T47D (cell line): Measurements from ENCODE around the gene DEGS2.

Experiments used
- DNase-seq, 2 experiments: peaks; one replicate each; pipeline versions ENCODE4 v3.0.0 to v3.0.0-alpha.2; 2011 to 2012; ENCODE audit warnings: low read depth in 1 of 2, low spot score in 1 of 2
- JUND ChIP-seq: IDR thresholded peaks from 2 replicates; pipeline ENCODE4 v1.6.1; 2012; ENCODE audit warnings: low read depth
- in situ Hi-C: cut with HindIII; loops from 2 replicates; pipeline ENCODE4 v1.10.0; 2016; ENCODE audit warnings: low sequenced_read_pairs, low pct_unique_long_range_greater_than_20kb

Gene DEGS2

DNA sequence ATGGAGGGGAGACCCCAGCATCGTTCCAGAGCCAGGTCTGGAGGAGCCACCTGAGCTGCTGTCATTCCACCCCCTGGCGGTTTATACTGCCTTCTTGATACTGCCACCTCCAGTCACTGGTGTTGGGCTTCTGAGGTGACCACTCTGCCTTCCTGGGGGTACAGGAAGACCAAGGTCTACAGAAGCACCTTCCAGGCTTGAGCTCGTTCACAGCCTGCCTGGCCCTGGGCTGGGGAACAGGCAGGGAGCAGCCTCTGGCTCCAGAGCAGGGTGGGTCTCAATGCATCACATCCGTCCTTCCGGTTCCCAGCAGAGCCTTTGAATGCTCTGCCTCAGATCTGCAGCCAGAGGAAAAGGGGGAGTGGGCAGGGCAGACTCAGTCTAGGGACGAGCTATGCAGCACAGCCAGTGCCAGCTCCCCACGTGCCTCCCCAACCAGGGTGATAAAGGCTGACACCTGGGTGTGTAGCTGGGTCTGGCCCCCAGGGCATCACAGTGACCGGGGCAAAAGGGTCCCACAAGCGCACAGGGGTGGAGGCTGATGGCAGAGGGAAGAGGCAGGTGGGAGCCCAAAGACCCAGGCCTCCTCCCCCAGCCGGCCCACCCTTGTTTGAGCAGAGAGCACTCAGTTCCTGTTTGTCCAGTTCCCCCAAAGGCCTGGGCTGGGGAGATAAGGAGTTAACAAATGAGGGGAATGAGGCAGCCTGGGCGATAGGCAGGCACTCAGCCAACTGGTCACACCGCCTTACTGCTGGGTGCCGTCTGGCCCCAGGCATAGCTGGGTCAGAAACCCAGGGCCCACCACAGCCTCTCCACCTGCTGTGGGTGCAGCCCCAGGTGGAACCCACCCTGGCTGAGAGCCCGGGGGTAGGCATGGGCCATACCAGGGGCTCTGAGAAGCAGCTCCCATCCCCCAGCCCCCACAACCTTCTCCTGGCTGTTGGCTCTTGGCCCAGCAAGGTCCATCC, 17.1 kb downstream of the DEGS2 start:
- in situ Hi-C loops = no loop called here
- TF ChIP-seq JUND = no peak
- DNase-seq = no peak

DNA sequence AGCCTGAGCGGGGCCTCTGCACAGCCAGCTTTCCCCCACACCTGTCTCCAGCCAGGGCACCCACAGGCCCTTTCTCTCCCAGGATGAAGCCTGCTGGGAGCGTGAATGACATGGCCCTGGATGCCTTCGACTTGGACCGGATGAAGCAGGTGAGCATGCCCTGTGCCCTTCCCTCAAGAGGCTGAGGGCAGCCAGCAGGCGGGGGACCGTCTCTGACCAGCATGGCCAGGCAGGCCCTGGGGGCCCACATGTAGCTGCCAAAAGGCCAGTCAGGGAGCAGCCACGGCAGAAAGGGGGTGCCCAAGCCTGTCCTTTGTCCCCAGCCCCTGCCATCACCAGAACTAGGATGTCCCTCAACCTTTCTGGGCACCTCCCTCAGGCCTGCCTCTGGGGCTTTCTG, 18.3 kb downstream of the DEGS2 start:
- no peak for TF ChIP-seq JUND
- in situ Hi-C loops = no loop called here
- DNase-seq = no peak

DNA sequence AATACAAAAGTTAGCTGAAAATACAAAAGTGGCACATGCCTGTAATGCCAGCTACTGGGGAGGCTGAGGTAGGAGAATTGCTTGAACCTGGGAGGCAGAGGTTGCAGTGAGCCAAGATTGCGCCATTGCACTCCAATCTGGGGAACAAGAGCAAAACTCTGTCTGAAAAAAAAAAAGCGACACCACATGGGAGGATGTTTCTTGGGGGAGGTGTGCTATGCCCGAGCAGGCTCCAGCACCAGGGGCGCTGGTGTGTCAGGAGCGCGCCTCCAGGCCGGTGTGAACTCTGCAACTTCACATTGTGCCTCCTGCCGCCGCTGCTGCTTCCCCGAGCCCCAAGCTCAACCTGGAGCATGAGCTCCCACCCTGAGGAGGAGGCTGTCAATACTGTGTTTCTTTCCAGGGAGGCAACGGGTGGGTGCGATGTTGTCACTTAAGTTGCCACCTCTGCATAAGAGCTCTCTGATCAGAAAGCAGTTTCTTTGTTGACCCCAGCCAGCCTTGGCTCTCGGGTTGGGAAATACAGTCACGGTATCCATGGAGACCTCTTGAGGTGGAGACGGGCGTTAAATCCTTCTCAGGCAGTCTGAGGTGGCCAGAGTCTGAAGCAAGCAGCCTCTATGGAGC, 18.9 kb downstream of the DEGS2 start:
- TF ChIP-seq JUND = no peak
- DNase-seq = no peak
- in situ Hi-C loops = no loop called here

DNA sequence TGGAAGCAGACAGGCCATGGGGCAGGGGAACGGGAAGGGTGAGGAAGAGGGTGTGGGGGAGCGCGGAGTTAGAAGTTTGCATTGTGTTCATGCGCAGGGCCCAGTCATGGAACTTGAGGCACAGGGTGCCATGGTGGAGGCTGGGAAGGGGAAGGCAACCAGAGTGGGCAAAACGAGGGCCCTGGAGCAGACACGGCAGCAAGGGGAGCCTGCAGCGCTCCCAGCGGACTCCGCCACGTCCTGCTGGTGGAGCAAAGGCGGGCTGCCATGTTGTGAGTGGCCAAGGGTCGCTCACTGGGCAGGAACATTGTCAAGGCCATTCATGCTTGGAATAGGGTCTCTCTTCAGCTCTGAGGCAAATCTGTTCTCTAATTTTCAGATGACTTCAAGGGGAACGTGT, 20.5 kb downstream of the DEGS2 start:
- no peak for DNase-seq
- in situ Hi-C loops = no loop called here
- no peak for TF ChIP-seq JUND

DNA sequence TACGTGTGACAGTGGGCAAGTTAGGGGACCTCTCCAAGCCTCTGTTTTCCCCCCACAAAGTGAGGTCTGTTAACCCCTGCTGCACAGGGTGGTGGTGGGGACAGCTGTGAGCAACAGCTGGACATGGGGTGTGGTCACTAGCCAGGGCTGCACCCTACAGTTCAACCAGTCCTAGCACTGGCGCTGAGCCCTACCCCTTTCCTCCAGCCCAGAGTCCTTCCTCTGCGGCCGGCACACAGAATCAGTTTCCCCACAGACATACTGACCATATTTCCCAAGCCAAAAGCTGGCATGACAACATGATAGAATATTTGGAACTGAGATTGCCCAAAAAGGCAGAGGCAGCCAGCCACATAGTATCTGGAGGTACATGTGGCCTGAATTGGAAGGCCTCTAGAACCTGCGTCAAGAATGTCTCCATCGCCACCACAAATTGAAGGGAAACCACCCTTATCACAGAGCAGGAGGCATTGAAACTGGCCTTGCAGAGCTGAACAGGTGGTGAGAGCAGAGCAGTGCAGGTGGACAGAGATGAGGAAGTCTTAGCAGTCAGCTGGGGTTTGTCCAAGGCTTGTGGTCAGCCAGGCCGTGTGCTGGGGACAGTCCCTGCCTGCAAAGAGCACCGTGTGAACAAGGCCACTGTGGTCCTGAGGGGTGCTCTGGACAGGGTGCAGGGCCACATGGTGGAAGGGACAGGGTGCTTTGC, 21.2 kb downstream of the DEGS2 start:
- in situ Hi-C loops = no loop called here
- no peak for TF ChIP-seq JUND
- DNase-seq = peak in 1 of 2 experiments; percentile 53

DNA sequence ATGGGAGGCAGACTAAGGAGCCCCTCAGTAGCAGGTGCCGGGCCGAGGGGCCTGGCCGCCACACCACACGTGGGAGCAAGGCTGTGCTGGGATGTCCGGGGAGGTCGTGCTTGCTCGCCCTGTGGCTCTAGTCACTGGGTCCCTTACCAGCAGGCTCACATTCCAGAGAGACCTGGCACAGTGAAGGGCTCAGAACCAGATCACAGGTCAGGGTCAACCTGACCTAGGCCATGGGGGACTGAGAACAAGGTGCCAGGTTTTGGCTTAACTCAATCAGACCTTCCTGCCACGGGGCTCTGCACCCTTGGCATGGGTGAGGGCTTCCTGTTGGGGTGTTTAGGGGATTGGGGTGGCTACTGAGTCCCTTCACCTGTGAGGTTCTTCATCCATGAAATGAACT, 22.3 kb downstream of the DEGS2 start:
- TF ChIP-seq JUND = no peak; the same call in 1 of the 2 replicates
- in situ Hi-C loops = no loop called here
- DNase-seq = peak in 1 of 2 experiments; percentile 81

DNA sequence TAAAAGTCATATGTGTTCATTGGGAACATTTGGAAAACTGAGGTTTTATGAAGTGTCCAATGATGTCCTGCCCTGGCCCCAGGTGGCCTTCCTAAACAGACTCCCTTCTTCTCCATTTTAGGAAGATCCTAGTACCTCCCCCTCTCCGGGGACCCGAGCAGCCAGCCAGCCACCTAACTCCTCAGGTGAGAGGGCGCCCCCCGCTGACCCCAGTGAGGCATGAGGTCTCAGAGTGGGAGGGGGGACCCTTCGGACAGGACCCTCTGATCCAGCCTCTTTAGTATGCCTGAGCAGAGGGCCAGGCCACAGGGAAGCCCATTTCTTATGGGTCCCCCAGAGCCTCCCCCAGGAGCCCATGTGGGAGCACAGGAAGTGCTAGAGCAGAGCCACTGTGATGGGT, 23.7 kb downstream of the DEGS2 start:
- TF ChIP-seq JUND = no peak
- DNase-seq = no peak
- in situ Hi-C loops = no loop called here

DNA sequence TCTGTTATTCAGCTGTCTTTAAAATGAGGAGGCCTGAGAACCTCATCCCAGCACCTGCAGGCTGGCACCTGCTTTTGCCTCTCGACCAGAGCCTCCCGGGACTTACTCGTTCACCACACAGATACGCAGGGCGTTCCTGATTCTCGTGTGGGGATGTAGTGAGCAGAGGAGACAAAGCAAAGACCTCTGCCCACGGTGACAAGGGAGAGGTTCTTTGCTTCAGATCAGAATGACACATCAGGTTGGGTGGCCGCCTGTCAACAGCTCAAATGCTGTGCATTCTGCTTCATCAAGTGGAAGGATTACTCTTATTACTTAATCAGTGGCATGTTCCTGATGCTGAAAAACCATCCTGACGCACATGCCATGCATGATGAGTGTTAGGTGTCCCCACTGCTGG, 24.4 kb downstream of the DEGS2 start:
- in situ Hi-C loops = no loop called here
- no peak for TF ChIP-seq JUND
- no peak for DNase-seq

DNA sequence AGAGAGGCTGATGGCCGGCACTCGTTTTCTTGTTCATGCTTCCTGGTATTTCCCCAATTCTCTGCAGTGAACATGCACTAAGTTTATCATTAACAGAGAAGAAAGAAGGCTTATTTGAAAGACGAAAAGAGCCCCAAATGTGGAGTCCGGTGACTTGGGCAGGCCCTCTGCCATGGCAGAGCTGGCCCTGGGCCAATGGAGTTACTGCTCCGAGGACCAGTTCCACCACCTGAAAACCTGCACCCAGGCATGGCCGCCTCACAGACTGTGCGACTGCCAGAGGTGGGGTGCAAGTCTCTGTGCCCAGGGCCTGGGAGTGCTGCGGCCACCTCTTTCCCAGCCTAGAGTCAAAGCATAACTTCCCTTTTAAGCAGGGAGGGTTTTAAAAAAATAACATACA, 24.9 kb downstream of the DEGS2 start:
- in situ Hi-C loops = no loop called here
- peak in 1 of 2 experiments; percentile 49 for DNase-seq
- no peak for TF ChIP-seq JUND

DNA sequence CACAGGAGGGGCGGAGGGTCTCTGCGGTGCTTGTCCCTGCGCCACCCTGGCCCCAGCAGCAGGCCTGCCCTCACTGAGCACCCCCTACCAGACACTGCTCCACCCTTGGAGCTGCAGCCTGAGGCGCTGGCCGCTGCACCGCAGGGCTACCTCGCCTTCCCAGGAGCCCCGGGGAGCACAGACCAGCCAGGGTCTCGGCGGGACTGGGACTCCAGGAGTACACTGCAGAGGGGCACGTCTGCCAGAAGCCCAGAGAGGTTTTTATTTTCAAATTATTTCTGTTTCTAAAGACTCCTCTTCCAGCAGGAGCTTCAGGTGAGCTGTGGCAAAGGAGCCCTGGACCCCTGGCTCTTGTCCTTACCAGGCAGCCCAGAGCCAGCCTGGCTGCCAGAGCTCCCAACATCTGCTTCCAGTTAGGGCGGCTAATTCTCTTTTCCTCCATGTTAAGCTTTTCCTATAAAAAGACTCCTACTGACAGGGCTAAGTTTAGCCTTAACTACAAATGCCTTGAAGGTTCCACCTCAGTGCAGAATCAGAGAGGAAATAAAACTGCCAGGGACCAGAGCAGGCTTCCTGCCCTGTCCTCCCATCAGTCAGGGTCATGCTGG, 26.4 kb downstream of the DEGS2 start:
- TF ChIP-seq JUND = no peak
- in situ Hi-C loops = no loop called here
- DNase-seq = no peak

DNA sequence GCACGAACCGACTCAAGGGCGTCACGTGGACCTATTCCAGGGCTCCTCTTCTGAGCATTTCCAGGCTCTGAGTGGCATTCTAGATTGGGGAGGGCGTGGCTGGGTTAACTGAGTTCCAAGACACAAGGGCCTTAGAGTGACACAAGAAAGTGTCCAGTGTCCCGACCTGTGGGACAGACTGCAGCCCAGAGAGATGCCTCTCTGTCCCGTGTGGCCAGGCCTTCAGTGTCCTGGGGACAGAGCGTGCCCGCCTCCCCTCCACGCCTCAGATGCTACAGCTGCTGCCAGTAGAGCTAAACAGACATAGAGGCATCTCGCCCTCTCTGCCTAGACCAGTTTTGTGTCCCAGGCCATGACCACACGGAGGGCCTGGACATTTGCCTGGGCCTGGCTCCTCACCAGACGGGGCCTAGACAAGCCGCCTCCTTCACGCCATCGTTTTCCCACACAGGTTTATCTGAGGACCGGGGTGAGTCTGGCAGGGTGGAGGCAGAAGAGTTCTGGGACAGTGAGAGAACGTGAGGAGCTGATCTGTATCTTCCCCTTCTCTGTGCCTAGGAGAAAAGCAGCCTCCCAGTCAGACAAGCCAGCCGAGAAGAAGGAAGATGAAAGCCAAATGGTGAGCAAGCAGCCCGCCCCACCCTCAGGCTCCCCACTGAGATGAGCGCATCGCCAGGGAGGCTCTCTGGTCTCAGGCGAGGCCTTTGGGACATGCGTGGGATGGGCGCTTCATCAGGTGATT, 27.1 kb downstream of the DEGS2 start:
- TF ChIP-seq JUND = no peak
- in situ Hi-C loops = no loop called here
- no peak for DNase-seq

DNA sequence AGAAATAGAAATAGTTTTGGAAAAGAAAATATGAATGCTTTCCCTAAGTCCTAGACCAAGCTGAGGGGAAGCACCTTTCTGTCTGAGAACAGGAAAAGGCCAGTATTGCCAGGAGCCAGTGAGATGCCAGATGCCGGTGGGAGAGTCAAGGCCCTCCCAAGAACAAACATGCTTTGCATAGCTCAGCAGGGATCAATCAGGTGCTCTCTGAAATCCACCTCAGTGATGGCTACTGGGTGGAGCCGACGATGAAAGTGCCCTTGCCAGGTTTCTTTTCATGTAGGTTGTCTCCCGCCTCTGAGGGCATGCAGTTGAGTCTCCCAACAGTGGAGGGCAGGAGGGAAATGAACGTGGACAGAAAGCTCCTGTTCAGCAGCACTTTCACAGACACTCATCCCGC, 28.3 kb downstream of the DEGS2 start:
- in situ Hi-C loops = no loop called here
- TF ChIP-seq JUND = no peak
- peak; percentile 68 to 91 for DNase-seq
